Stimulated activated CD4-positive, alpha-beta T cell treated with anti-CD3 and anti-CD28 coated beads, Interleukin-4, amount 100 ng/mL, for 1 hour (primary cell): ENCODE data around the gene DLG1.

Source experiments
- DNase-seq: peaks from one replicate; pipeline ENCODE4 v3.0.0-alpha.2; 2020

Gene DLG1

DNA sequence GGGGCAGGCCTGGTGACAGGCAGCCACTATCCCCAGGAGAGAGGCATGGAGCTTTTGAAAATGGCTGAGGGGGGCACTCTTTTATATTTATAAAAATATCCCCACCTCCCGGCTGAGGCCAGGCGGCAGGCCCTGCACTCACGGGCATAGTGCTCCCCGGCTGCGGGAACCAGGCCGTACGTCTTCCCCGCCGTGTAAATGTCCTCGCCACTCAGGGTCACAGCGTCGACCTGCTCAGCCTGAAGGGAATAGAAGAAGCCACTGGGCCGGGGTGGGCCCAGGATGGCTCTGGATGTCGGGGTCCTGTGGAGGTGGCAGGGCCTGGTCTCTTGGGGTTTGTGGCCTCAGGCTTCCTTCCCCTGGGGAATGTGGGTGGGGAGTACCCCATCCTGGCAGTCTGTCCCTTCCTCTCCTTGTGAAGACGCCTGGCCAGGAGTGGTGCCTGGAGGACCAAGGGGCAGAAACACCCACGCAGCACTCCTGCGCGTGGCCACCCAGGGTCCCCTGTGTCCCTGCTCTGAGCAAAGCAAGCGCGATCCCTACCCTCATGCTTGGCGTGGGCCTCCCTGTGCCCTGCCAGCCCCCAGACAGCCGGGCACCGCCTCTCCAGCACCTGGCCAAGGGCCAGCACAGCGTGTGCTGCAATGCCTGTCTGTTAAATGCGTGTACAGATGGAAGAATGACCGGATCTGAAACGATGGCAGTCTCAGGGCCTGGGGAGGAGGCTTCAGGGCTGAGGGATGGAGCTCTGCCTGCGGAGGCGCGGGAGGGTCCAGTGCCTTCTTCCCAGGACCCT, 287.7 kb downstream of the DLG1 start:
- DNase-seq = no peak

DNA sequence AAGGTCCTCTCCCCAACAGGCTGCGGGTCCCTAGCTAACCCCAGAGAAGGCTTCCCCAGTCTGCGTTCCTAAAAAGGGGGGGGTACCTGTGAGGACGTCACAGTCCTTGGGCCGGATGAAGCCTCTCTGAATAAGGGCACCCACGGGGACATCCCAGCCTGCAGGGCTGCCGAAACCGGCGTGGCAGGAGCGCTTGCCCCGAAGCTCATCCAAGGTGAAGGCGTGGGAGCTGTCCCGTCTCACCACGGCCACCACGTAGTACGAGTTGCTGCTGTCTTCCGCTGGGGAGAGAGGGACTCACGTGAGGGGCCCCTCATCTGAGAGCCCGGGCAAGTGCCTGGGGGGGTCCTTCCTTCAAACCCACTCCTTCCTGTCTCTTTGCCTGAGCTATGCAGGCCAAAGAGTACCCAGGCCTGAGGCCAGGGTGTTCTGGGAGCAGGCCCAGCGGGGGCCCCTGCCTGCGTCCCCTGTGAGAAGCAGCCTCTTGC, 288.8 kb downstream of the DLG1 start:
- DNase-seq = no peak

DNA sequence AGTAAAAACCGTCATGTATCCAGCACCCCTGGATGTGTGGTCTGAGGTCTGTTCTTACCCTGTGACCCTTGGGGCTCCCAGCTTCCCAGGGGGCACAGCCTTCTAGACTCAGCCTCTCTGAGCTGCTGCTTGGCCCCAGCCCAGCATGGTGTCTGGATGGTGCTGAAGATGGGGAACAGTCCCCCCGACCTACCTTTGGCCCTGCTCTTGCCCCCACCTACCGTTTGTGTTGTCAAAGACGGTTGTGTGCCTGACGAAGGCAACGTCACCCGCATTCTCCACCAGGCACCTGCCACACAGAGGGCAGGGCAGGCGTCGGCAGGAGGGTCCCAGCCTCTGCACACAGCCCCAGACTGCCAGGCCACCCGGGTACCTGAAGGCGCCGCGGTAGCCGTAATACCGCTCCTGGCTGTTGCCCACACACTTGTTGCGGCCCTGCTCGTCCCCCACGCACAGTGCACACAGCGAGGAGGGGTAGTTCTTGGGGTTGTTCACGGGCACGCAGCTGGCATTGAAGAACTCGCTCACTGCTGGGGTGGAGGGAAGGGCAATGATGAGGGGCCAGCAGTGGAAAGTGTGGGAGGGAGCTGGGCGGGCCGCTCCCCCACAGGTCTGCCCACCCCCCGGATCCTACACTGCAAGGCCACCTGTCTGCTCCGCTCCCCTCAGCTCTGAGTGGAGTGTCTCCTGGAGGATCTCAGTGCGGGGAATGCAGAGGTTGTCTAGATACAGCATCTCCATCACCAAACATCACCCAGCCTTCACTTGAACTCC, 289.8 kb downstream of the DLG1 start:
- DNase-seq = no peak

DNA sequence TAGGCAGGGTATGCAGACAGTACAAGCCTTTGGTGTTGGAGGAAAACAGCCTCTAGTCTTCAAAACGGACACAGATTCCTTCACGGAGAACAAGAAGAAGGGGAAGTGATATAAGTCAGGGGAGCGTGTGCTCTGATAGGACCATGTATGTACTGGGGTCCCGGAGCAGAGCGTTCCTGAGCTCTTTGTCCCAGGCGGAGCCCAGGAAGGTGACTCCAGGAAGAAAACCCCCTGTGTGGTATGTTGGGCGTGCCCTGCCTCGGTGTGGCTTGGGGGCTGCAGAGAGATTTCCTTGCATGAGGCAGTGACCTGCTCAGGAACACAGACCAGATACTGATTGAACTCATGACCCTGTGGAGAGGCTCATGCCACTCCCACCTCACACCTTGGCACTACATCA, 290.5 kb downstream of the DLG1 start:
- no peak for DNase-seq

DNA sequence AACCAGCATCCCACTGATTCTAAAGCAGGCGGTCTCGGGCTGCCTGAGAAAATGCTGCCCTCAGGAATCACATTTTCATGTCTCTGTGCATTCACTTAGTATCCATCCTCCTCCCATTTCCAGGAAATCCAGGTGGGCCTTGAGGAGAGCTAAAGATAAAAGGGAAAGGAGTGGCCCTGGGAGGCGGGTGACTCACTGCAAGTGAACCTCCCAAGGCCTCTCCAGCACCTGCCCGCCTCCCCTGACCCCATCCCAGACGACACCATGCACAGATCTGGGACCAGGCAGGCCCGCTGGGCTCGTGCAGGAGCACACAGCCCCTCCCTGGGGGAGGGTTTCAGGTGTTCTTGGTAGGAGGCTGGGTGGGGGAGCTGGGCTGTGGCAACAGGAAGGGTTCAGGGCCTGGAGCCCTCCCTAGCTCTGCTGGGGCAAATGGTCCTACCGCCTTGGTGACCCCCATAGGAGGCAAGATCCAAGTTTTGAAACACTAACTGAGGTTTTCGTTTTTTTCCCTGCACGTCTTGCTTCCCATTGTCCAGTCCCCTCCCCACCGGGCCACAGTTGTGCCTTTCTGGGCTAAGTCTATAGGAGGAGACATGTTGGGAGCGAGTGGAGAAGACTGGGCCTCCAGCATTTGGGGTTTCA, 291.0 kb downstream of the DLG1 start:
- no peak for DNase-seq

DNA sequence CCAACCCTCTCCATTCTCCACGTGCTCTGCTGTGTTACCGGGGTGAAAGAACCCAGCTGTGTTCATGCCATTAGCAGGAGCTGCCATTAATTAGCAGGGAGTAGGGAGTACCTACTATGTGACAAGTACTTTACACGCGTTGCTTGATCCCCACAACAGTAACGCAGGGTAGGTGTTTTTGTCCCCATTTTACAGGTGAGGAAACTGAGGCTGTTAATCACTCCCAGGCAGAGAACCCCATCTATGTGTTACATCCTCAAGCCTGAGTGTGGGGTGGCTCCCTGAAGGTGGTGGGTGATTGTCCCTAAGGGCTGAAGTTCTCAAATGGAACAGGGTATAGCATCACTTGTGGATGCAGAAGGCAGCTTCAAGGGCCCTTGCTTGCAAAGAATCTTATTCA, 291.6 kb downstream of the DLG1 start:
- no peak for DNase-seq

DNA sequence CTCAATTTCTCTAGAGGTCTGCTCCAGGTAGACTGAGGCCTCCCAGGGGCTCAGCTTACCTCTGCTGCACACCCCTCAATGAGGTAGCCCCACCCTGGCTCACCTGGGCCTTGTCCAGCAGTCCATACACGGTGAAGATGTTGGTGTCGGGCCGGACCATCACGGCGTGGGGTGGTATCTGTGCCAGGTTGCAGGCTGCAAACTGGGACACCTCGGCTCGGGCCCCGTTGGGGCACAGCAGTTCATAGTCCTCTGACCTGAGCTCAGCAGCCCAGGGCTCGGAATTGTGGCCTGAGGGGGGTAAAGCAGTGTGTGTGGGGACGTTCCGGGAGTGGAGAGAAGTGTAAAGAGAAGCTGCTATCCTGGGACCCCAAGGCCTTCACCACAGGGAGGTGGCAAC, 292.0 kb downstream of the DLG1 start:
- no peak for DNase-seq

DNA sequence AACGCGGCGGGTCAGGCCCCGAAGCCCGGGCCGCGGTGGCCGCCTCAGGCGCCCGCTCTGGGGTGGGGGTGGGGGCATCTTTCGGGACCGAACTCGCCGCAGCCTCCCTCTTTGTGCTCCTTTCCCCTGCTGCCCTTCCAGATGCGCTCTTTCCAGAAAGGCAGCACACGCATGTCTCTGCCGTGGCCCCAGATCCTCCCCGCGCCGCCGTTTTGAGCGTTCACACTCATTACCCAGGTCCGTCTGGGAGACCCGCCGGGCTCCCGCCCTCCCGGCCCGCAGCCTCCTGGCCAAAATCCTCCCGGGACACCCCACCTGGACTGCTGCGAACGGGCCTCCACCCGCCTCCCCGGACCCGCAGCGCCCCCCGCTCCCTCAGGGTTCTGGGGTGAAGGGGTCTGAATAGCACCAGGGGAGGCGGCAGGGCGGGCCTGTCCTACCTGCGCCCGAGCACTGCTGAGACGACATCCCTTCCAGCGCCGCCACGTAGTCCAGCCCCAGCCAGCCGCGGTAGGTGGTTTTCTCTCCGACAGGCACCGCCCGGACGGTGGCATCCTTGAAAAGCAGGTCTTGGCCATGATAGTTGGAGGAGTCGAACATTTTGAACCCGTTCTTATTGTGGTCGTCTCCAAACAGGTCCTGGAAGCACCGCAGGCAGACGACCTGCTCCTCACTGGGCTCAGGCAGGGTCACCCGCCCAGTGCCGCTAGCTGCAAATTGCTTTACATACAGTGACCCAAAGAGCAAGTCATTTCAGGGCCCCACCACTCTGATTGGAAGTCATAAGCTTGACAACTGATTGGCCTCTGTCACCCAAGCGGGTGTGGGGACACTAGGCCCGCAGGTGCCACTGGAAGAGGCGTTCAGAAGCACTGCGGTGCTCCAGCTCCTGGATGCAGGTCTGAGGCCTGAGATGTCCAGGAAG, 294.7 kb downstream of the DLG1 start:
- DNase-seq = peak; percentile 35

DNA sequence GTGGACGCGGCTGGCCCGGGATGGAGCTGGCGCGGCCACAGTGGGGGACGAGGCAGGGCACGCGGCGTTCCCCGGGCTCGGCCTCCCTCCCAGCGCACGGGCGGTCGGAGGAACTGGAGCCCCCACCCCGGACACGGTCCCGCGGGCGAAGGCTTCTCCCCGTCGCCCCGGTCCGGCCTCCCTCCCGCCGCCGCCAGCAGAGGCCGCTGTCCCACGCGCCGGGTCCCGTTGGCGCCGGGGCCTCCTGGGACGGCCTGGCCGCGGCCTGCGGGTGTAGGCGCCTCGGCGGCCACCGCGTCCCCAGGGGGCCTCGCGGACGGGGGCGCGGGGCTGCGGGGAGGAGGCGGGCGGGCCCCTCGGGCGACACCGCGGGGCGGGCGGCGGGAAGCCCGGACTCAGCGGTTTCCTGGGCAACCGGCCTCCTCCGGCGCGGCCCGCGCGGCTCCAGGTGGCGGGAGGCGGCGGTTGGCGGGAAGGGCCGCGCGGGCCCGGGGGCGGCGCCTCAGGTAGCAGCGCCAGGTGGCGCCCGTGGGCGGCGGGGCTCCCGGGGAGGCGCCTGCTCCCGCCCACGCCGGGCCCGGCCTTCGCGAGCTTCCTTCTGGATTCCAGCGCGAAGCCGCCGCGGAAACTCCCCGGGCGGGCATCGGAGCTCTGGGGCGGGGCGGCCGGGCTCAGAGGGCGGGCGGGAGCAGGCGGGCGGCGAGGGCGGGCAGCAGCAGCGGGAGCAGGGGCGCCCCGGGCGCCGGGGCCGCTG, 295.5 kb downstream of the DLG1 start:
- DNase-seq = peak; percentile 87

DNA sequence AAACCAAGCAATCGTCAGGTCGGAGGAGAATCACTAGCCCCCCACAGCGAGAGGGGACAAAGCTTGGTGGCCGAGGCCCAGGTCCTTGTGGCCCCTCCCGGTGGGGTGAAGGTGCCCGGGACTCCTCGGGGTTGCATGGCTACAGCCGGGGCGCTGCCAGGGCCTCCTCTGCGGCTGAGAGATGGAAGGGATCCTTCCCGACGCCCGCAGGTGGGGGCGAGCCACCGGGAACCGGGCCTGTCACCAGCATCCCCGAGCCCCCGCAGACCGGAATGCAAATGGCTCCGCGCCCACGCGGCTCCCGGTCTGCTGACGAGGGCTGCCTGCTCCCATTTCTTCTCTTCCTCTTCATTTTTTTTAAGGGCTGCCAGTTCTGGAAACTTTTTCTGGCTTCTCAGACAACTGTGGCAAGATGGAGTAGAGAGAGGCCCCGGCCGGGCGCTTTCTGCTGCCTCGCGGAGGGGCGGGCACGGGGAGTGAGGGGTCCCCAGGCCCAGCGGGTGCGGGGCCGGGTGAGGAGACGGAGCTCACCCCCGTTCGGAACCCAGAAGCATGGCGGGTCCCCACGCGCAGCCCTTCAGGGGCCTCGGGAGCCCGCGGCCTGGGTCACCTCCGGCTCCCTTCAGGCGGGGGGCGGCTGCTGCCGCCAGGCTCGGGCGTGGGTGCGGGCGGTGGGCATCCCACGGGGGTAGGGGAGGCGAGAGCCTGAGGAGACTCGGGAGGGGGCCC, 296.3 kb downstream of the DLG1 start:
- no peak for DNase-seq

DNA sequence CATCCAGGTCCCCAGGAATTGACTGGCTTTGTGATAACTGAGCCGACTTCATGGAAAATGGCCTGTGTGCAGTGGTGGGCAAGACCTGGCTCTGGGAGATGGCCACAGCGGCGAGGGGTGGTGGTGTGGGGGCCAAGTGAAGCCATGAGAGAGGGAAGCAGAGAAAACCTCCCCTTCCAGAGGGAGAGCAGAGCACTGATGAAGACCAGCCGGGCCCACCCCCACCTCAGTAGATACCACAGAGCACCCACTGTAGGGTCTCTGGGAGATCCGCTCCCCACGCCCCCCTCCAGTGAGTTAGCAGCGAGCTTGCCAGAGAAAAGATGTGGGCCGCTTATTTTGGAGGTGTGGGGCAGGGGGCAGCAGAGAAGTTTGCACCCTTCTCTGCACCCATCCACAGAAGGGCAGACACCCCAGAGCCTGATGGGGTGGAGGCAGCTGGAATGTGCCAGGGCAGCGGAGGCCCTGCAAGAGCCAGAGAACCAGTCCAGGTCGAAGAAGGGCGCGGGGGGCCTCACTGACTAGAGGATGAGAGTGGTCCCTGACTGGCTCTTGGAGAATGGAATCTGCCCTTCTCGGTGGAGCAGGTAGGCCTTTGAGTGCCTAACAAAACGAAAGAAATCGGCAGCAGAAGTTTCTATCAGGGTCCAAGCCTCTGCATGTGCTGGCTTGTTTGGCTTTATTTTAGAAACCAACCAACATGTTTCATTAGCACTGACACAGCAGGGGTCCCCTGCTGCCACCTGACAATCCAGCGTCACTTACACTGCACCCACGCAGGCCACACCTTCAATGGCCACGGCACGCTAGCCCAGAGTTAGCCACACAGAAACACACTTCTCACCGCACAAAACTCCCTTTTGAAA, 297.1 kb downstream of the DLG1 start:
- no peak for DNase-seq

DNA sequence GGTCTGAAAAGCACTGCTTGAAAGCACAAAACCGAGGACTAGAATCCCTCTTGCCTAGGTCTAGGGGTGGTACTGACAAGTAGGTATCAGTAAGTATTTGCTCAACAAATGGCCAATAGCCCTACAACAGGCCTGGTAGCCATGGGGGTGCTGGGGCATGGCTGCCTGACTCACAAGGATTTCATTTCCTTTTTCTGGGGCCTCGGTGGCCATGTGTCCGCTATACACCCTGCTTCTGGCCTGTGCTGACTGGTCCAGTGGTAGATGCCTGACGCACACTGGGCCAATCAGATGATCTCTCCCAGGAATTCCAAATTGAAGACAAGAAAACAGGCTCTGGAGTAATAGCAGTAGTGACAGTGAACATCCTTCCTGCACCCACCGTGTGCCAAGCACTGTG, 298.2 kb downstream of the DLG1 start:
- no peak for DNase-seq

DNA sequence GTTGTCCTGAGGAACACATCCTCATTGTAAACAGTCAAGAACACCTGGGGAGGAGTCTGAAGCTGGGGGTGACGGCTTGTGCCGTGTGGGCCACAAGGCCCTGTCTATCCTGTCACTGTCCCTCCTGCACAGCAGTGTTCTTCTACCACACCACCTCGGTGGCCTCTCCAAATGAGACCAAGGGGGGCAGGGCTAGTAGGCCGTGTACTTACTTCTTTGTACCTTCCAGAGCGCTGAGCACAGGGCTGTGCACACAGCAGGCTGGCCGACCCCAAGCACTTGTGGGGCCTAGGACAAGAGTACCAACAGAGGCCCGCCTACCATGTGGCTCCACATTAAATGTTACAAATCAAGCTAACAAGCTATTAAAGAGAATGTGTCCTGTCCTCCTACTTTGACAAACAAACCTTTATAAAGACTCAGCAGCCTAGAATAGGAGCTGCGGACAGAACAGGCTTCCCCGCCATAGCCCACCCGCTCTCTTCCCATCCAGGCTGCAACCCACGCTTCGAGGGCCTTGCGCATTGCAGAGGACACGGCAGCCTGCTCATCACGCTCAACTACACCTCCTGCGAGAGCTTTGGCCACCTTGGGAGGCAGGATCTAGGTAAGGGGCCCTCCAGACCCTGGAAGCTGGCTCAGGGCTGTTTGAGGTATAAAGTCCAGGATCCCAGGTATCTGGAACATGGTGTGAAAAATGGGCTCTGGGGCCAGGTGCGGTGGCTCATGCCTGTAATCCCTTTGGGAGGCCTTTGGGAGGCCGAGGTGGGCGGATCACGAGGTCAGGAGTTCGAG, 299.2 kb downstream of the DLG1 start:
- no peak for DNase-seq

DNA sequence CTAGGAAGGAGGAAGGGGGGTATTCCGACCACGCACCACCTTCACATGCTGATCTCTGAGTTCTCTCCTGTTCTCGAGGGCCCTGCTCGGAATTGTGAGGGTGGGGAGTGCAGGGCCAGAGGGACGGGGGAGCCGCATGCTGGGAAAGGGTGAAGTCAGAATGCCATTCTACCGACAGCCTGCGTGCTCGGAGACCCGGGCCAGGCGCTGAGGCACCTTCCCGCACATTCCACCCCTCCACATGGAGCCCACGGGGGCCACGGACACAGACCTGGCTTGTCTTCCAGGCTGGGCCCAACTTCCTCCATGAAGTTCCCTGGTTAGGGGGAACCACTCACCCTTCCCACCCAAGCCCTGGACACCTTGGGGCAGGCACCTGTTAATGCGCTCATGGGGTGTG, 301.1 kb downstream of the DLG1 start:
- no peak for DNase-seq

DNA sequence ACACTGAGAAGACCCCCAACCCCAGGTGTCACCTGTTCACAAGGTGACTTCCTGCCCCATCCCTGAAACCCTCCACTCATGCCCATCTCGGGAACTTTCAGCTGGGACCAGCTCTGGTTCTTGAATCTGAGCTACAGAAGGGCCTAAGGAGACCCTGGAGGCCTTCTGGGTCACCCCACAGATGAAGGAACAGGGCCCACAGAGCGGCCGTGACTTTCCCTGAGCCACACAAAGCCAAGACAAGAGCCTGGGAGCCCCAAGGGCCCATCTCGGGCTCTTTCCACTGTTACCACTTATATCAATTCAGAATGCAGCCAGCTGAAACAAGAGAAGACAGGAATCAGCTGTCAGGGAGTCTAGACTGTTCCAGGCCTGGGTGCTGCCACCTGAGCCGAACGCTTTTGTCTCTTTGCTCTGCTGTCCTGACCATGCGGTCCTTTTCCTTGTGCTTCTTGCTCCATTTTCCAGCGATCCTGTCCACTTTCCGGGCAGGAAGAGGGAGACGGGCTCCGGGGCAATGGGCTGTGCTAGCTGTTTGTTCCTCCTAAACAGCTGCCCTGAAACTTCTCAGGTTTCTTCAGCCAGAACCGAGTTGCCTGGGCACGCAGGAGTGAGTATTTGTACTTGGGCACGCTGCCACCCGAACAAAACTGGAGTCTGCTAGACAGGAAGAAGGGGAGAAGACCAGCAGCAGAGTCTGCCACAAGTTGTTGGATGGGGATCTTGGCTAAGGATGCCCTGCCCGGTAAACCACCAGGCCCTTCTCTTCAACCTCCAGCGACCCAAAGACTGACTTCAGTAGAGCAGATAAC, 301.8 kb downstream of the DLG1 start:
- no peak for DNase-seq

DNA sequence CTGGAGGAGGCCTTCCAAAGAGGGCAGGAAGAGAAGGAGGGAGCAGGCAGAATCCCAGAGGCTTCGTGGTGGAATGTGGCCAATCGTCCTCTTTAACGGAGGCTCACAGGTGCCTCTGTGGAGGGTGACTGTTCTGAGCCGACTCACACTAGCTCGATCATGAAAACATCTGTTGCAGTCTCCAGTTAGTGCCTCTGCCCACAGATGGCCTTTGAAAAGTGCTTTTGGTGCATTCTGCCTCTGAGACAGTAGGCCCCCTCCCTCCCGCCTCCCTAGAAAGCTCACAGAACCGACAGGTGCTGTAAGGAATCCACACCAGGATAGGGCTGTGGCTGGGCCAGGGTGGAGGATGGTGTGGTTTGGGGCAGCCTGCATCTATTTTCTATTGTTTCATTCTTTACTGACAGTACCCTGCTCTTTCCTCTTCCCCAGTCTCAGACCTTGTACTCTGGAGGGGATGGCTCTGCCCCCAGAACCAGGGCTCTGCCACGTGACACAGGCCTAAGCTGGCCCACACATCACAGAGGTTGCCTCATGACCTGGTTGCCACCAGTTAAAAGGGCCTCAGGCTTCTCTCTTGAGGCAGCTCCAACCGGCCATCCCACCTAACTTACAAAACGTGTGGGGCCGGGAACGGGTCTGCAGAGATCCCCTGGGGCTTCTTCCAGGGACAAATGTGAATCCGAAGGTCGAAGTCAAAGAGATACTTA, 302.6 kb downstream of the DLG1 start:
- no peak for DNase-seq

DNA sequence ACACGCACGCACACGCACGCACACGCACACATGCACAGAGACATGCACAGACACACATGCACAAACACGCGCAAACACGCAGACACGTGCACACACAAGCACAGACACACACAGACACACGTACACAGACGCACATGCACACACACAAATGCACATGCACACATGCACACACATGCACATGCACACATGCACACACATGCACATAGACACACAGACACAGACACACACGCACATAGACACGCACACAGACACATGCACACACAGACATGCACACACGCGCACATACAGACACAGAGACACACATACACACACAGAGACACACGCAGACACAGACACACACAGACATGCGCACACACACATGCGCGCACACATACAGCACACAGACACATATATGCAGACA, 303.4 kb downstream of the DLG1 start:
- no peak for DNase-seq

DNA sequence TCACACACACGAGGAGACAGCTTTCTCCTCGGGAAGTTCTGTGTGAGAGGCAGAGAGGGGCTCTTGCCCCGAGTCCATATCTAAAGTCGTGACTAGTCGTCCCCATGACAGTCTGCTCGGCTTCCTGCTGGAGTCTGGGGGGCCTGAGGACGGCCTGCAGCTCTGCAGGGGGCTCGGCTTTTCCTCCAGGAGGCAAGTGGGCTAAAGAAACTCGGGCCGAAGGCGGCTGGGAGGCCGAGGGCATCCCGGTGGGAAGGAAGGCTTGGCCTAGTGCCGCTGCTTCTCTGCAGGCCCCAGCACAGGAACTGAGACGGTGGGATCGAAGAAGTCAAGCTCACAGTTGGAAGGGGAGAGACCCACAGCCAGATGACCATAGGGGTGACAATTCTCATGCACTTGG, 304.4 kb downstream of the DLG1 start:
- no peak for DNase-seq
